Measurements from ENCODE around the gene ZNF157. TPM values are rescaled to one million over a fixed set of nuclear protein-coding genes. Genes with fewer than 3 reads are reported as not detected.

Gene ZNF157
- total RNA-seq, 1 donor from 2014 or later, result not detected

GRCh38 chrX:47446971-47447370, 76.6 kb downstream of the ZNF157 start:
- H3K4me3 ChIP-seq (ENCODE audit: low read depth, low read length), result no peak overlapping the region
- TF ChIP-seq CTCF (conservative IDR thresholded peaks at IDR 0.05; ENCODE audit: low read depth, low read length), result no peak
- DNase-seq (ENCODE audit: low read depth), result no peak

GRCh38 chrX:47447607-47448006, 77.2 kb downstream of the ZNF157 start:
- no peak overlapping the region for H3K4me3 ChIP-seq (ENCODE audit: low read depth, low read length)
- no peak for DNase-seq (ENCODE audit: low read depth)
- TF ChIP-seq CTCF (conservative IDR thresholded peaks at IDR 0.05; ENCODE audit: low read depth, low read length), result no peak

GRCh38 chrX:47448165-47448806, 77.9 kb downstream of the ZNF157 start:
- no peak for DNase-seq (ENCODE audit: low read depth)
- H3K4me3 ChIP-seq (ENCODE audit: low read depth, low read length), result no peak overlapping the region
- no peak for TF ChIP-seq CTCF (conservative IDR thresholded peaks at IDR 0.05; ENCODE audit: low read depth, low read length)

- H3K4me3 ChIP-seq (ENCODE audit: low read depth, low read length), result no peak overlapping the region
- no peak for TF ChIP-seq CTCF (conservative IDR thresholded peaks at IDR 0.05; ENCODE audit: low read depth, low read length)
- DNase-seq (ENCODE audit: low read depth), result no peak
Measured at GRCh38 chrX:47452112-47452511, 81.7 kb downstream of the ZNF157 start.

GRCh38 chrX:47456080-47456479, 85.7 kb downstream of the ZNF157 start:
- no peak overlapping the region for H3K4me3 ChIP-seq (ENCODE audit: low read depth, low read length)
- no peak for DNase-seq (ENCODE audit: low read depth)
- TF ChIP-seq CTCF (conservative IDR thresholded peaks at IDR 0.05; ENCODE audit: low read depth, low read length), result no peak

- TF ChIP-seq CTCF (conservative IDR thresholded peaks at IDR 0.05; ENCODE audit: low read depth, low read length), result no peak
- H3K4me3 ChIP-seq (ENCODE audit: low read depth, low read length), result no peak overlapping the region
Measured at GRCh38 chrX:47458528-47458927, 88.2 kb downstream of the ZNF157 start.

GRCh38 chrX:47460561-47460960, 90.2 kb downstream of the ZNF157 start:
- no peak overlapping the region for H3K4me3 ChIP-seq (ENCODE audit: low read depth, low read length)
- DNase-seq (ENCODE audit: low read depth), result no peak
- TF ChIP-seq CTCF (conservative IDR thresholded peaks at IDR 0.05; ENCODE audit: low read depth, low read length), result no peak

More at GRCh38 chrX:47458528-47458927, 88.2 kb downstream of the ZNF157 start:
- DNase-seq (ENCODE audit: low read depth), result no peak
